ENCODE measurements around the gene TNFSF11. TPM values are rescaled to one million over a fixed set of nuclear protein-coding genes. Genes with fewer than 3 reads are reported as not detected.

TNFSF11 gene
- total RNA-seq, 1 experiment from 2014 or later = not detected

- Histone ChIP-seq H3K9me3 (no peaks in the 10 kb centered on the region), H3K36me3 (no peaks in the 10 kb centered on the region), H3K4me3 (no peak overlapping the region), H3K27me3 (no peaks in the 10 kb centered on the region)
- no peak for DNase-seq
Measured at GRCh38 chr13:42592915-42593900, 19.3 kb downstream of the TNFSF11 start.

DNA sequence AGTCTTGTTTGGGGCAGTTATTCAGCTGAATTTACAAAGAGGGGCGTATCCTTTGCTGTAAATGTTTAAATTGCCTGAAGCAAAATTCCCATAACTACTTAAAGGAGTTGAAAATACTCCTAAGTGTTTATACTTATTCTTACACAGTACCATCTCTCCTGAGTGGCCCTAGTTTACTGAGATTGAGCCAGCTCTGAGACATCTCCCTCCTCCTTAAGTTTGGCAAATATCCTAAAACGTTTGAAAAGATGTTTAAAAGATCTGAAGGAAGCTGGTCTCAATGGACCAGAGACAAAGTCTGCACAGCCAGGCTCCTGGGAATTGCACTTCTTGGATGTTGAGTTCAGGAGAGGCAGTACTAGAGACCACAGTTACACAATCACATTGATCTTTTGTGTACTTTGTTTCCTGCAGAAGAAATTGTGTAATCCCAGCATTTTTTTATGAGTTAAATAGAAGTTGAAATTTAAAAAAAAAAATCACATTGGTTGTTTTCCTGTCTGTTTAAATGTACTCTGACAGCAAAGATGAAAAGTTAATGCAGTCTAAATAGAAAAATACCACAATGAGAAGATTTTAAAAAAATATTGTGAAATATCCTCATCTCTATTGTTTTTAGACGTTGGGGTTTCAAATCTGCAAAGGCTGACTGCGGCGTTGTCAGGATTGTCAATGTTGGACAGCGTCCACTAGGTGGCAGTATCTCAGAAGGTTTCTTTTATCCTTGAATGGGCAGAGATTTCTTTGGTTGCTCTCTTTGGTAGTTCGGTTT lies 20.7 kb downstream of the TNFSF11 start:
- Histone ChIP-seq H3K4me3 (no peak overlapping the region), H3K9me3 (no peaks in the 10 kb centered on the region), H3K36me3 (no peaks in the 10 kb centered on the region), H3K27me3 (no peaks in the 10 kb centered on the region)
- DNase-seq = peak; percentile 28

- Histone ChIP-seq H3K36me3 (no peaks in the 10 kb centered on the region), H3K9me3 (no peaks in the 10 kb centered on the region), H3K4me3 (no peak overlapping the region), H3K27me3 (no peaks in the 10 kb centered on the region)
- DNase-seq = no peak
Measured at GRCh38 chr13:42595253-42595571, 21.3 kb downstream of the TNFSF11 start.

DNA sequence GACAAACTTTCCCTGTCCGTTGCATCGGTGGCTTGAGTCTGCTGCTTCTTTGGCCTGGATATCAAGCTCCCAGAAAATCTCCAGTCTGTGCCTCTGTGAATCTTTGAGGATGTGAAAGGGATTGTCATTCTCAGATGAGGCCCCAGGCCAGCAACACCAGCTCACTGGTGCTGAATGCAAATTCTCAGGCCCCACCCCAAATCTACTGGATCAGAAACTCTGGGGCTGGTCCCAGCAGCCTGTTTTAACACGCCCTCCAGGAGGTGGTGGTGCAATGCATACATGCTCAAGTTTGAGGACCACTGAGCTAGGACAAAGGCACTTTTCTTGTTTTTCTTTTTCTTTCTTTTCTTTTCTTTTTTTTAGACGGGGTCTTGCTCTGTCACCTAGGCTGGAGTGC lies 23.6 kb downstream of the TNFSF11 start:
- Histone ChIP-seq H3K27me3 (no peaks in the 10 kb centered on the region), H3K4me3 (no peak overlapping the region), H3K9me3 (no peaks in the 10 kb centered on the region), H3K36me3 (no peaks in the 10 kb centered on the region)
- no peak for DNase-seq

GRCh38 chr13:42600943-42601342 lies 27.0 kb downstream of the TNFSF11 start:
- Histone ChIP-seq H3K4me3 (no peak overlapping the region), H3K9me3 (no peaks in the 10 kb centered on the region), H3K27me3 (no peaks in the 10 kb centered on the region), H3K36me3 (no peaks in the 10 kb centered on the region)
- DNase-seq = no peak

DNA sequence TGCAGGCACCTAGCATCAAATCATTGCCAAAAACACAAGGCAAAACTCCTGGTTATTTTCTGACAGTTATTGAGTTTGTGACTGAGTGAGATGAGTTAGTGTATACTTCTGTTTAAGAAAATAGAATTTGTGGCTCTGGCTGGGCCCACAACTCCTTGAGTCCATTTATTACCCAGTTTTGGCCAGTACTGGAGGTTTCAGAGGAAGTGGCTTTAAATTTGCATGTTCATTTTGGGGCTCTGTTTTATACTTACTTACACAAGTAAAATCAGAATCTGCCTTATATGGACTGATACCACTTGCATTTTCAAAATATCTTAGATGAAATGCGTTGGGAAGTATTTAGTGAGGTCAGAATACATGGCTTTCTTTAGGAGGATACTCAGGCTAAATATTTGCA lies 29.0 kb downstream of the TNFSF11 start:
- Histone ChIP-seq H3K36me3 (no peaks in the 10 kb centered on the region), H3K9me3 (no peaks in the 10 kb centered on the region), H3K4me3 (no peak overlapping the region), H3K27me3 (no peaks in the 10 kb centered on the region)
- DNase-seq = no peak

DNA sequence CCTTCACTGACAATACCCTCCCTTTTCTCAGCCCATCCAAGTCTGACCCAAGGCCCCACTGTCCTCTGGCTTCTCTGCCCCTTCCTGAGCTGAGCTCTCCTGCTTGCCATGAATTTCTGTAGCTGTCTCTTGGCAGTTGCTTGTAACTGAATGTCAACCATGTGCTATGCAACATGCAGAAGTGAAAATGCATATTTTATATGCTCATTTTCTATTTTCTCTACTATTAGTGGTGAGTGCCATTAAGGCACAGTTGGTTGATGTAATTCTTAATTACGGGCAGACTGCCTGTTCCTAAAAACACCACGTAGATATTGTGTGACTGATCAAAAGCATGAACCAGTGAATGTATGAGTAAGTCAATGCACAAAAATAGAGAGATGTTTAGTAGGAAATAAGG lies 29.6 kb downstream of the TNFSF11 start:
- no peaks in the 10 kb centered on the region for H3K36me3 ChIP-seq
- DNase-seq = no peak
- no peak overlapping the region for H3K4me3 ChIP-seq
- H3K27me3 ChIP-seq = no peaks in the 10 kb centered on the region
- no peaks in the 10 kb centered on the region for H3K9me3 ChIP-seq

- no peaks in the 10 kb centered on the region for H3K27me3 ChIP-seq
- no peaks in the 10 kb centered on the region for H3K9me3 ChIP-seq
- no peak for DNase-seq
- no peak overlapping the region for H3K4me3 ChIP-seq
- H3K36me3 ChIP-seq = no peaks in the 10 kb centered on the region
Measured at GRCh38 chr13:42607546-42607945, 33.6 kb downstream of the TNFSF11 start.

DNA sequence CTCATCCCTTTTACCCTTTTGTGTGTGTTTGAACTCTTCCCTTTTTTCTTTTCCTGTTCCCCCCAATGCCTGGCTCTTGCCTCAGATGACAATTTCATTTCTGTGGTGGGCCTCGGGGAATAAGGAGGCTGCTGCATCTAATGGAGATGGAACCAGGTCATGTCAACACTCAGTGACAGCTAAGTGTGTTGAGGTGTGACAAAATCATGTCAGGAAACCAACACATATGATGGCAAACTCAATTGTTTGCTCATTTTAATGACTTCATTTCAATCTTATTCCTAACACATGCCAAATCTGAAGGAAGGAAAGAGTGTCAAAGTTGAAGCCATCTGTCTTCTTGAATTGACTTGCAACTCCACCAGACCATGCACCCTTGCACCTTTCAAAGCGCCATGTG lies 36.7 kb downstream of the TNFSF11 start:
- Histone ChIP-seq H3K36me3 (no peaks in the 10 kb centered on the region), H3K27me3 (no peaks in the 10 kb centered on the region), H3K4me3 (no peak overlapping the region), H3K9me3 (no peaks in the 10 kb centered on the region)
- DNase-seq = no peak

DNA sequence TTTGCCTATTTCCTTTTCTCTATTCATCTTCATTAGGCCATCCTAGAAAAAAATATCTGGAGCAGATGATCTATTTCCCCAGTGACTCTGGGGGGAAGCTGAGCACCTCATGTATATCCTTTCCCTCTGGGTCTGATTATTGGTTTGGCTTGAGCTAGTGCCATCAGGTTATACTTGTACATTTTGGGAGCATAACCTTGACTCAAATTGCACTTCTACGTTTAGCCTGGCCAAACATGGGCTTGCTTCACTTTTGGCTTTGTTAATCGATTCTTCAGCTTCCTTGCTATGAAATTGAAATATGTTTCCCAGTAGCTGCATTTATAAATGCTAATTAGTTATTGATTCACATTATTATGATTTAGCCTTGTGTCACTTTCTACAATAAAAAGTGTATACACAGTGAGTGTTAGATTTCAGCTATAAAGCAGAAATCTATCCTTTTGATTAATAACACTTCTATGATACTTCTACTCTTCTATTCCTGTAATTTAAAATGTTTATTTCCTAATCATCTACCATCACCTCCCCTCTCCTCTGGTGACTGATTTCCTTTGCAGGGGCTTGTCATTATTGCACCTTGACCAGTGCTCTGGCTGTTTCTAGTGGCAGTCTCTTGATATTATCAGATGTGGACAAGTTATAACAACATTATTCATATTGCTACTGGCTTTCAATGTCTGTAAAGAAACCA lies 37.3 kb downstream of the TNFSF11 start:
- Histone ChIP-seq H3K36me3 (no peaks in the 10 kb centered on the region), H3K27me3 (no peaks in the 10 kb centered on the region), H3K4me3 (no peak overlapping the region), H3K9me3 (no peaks in the 10 kb centered on the region)
- DNase-seq = no peak

DNA sequence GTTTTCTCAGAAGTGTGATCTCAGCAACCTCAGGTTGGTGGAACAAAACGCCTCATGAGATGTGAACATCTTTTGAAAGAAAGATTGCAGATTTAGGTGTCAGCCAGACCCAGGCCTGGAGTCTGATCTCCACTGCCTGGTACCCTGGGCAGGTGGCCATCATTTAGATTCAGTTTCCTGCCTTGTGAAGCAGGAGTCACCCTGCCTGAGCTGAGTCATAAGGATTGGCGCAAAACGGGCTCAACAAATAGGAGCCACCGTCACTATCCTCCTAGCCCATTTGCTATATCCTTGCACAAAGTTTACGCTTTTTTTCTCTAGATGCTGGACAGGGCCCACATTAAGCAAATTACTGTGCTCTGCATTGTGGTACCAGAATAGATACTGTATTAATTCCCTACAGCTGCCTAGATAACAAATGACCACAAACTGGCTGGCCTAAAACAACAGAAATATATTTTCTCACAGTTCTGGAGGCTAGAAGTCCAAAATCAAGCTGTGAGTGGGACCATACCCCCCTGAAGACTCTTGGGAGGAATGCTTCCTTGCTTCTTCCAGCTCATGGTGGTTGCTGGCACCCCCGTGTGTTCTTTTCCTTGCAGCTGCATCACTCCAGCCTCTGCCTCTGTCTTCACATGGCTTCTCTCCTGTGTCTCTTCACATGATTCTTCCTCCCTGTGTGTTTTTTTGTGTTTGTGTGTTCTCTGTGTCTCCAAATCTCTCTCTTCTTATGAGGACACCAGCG lies 38.2 kb downstream of the TNFSF11 start:
- Histone ChIP-seq H3K36me3 (no peaks in the 10 kb centered on the region), H3K4me3 (no peak overlapping the region), H3K9me3 (no peaks in the 10 kb centered on the region), H3K27me3 (no peaks in the 10 kb centered on the region)
- peak; percentile 69 for DNase-seq

DNA sequence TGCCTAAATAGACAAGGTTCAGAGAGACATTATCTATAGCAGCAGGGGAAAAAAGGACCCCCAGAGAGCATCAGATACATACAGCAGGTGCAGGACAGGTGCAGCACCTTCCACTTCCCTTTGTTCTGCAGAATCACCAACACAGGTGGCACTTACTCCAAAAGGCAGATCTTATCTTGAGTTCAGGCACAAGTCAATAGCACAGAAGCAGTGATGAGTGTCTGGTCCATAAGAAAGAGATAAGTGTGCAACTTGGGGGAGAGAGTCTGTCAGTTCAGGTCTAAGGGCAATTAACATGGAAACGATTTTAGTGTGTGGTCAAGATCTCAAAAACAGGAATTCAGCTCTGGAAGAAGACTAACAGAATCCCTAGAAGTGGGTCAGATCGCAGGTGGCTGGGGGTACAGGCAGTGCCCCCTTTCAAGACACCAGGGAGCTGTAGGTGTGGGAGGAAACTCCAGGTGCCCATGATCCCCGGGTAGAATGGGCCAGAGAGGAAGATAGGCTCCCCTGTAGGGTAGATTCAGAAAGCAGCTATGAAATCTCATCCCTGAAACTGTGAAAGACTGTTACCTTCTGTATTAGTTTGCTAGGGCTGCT lies 40.6 kb downstream of the TNFSF11 start:
- Histone ChIP-seq H3K9me3 (no peaks in the 10 kb centered on the region), H3K4me3 (no peak overlapping the region), H3K27me3 (no peaks in the 10 kb centered on the region), H3K36me3 (no peaks in the 10 kb centered on the region)
- DNase-seq = no peak

DNA sequence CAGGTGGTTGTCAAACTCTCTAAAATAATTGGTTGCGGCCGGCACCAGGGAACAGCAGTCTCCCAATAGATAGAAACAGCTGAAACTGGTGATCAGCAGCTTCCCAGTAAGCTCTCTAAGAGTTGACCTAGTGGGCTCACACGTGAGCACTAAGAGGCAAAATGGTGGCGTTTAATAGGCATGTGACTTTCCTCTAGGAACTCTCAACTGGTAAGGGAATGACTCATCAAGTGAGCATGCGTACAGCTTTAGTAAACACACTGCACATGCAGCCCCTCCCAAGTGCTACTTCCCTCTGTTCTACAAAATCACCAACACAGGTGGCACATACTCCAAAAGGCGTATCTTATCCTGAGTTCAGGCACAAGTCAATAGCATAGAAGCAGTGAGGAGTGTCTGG lies 41.7 kb downstream of the TNFSF11 start:
- no peak for DNase-seq
- no peak overlapping the region for H3K4me3 ChIP-seq
- no peaks in the 10 kb centered on the region for H3K36me3 ChIP-seq
- no peaks in the 10 kb centered on the region for H3K27me3 ChIP-seq
- no peaks in the 10 kb centered on the region for H3K9me3 ChIP-seq

DNA sequence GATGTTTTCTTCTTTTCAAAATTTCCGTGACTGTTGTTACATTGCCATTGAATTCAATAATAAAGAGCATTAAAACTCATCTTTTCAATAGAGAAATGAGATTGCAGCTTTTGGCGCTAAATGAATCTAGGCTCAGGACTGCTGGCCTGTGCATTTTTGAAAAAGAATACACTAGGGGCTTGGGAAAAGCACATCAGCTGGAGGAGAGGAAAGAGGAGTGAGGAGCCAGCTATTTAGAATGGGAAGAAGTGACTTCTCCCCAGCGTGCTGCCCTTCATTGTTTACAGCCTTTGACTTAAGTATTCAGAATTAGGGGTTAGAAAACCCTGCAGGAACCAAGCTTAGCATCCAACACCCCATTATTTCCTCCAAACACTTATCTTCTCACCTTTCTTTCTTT lies 43.3 kb downstream of the TNFSF11 start:
- no peak for DNase-seq
- Histone ChIP-seq H3K4me3 (no peak overlapping the region), H3K27me3 (no peaks in the 10 kb centered on the region), H3K36me3 (no peaks in the 10 kb centered on the region), H3K9me3 (no peaks in the 10 kb centered on the region)

DNA sequence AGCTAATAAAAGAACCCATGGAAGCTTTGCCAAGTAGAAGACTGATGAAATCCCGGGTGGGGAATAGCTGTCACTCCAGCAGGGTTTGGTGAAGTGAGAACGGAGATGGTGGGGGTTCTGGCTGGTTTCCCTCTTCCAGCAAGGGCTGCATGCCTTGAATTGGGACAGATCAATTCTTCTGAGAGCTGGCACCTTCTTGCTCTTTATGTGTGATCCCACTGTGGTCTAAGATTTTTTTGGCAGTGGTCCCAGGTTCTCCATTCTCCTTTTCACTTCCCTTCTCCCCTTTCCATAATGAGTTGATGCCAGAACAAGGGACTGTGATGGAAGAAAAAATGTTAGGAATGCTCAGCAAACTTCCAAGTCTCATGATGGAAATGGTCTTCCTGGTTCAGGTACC lies 50.0 kb downstream of the TNFSF11 start:
- Histone ChIP-seq H3K27me3 (no peaks in the 10 kb centered on the region), H3K36me3 (no peaks in the 10 kb centered on the region), H3K9me3 (no peaks in the 10 kb centered on the region), H3K4me3 (no peak overlapping the region)
- no peak for DNase-seq

DNA sequence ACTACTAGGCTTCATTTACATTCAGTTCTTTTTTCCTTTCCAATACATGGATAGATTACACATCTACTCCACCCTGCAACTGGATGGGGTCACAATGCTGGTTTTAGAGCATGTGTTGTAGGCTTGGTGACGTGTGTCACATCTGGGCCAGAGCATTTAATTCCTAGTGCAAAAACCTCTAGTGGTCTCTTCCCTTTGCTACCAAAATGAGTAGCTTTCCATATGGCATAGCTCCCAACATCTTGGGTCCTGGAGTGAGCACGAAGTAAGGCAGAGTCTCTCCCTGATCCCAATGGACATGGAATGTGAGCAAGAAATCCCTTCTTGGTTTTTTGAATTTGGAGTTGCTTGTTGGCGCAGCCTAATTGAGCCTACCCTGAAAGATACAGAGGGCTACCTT lies 51.7 kb downstream of the TNFSF11 start:
- no peaks in the 10 kb centered on the region for H3K27me3 ChIP-seq
- H3K36me3 ChIP-seq = no peaks in the 10 kb centered on the region
- no peak for DNase-seq
- no peaks in the 10 kb centered on the region for H3K9me3 ChIP-seq
- no peak overlapping the region for H3K4me3 ChIP-seq

All from MG63 (cell line).